Erythroblast (primary cell): ENCODE measurements around the gene DPF3.

Experiments used
- GATA1 ChIP-seq: IDR thresholded peaks from 2 replicates; pipeline ENCODE4 v1.6.1; 2011; ENCODE audit warnings: low read depth, mild to moderate bottlenecking, control low read depth, low read length, moderate library complexity
- POLR2A ChIP-seq: IDR thresholded peaks from 2 replicates; pipeline ENCODE4 v1.6.1; 2011; ENCODE audit warnings: mild to moderate bottlenecking, low read length

GRCh38 chr14:72636871-72637270 lies 257.0 kb downstream of the DPF3 start:
- no peak for TF ChIP-seq POLR2A
- TF ChIP-seq GATA1, result no peak
